ENCODE results near the gene JAML. TPM values are rescaled to one million over a fixed set of nuclear protein-coding genes. Genes with fewer than 3 reads are reported as not detected.

The JAML gene
- total RNA-seq, 1 experiment from 2014 or later: not detected

DNA sequence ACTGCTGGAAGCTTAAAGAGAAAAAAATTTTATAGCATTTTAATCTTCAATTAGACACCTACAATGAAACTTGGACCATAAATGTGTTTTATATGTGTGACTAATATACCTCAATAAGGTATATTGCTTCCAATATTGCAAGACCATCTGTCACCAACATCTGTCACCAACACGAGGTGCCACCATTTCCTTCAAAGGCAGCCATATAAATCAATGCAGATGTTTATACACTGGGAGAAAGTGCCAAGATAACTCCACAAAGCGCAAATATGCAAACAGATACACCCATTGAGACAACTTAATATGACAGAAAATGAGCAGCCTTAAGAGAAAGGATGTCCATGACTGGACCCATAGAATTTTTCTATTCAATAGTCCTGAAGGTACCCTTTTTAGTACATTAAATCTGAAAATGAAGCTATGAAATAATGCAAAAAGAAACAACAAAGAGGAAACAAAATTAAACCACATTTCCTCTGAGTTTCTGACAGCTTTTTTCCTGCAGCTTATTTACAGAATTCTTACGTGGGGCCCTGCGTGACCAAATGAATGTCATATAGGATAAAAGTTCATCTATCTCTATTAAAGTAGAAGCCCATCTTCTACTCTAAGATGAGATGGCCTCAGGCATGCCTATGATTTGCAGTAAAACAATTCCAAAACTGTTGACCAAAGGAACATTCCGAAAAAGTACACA lies 14.8 kb upstream of the JAML start:
- no peak for DNase-seq (ENCODE audit: low read depth)

GRCh38 chr11:118238929-118239328 lies 14.1 kb upstream of the JAML start:
- no peak for DNase-seq (ENCODE audit: low read depth)

GRCh38 chr11:118238421-118238820 lies 13.6 kb upstream of the JAML start:
- DNase-seq (ENCODE audit: low read depth): no peak

GRCh38 chr11:118236170-118236569 lies 11.4 kb upstream of the JAML start:
- DNase-seq (ENCODE audit: low read depth): no peak

DNA sequence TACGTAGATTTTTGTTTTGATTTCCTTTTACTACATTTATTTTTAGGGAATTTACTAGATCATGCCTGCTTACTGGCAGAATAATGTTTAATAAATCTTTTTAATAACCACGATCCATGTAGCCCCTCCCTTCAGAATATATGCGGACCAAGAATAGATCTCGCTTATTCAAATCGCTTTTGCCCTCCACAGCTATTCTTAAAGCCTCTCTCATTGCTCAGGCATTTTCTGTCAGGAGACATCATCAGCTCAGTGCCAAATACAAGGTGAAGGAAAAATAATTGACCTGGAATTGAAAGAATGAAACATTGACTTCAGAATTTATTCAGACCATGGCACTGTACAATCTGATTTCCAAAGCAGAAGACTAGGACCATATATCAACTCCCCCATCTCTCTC lies 10.0 kb upstream of the JAML start:
- no peak for DNase-seq (ENCODE audit: low read depth)

GRCh38 chr11:118233850-118234249 lies 9.0 kb upstream of the JAML start:
- DNase-seq (ENCODE audit: low read depth): no peak

DNA sequence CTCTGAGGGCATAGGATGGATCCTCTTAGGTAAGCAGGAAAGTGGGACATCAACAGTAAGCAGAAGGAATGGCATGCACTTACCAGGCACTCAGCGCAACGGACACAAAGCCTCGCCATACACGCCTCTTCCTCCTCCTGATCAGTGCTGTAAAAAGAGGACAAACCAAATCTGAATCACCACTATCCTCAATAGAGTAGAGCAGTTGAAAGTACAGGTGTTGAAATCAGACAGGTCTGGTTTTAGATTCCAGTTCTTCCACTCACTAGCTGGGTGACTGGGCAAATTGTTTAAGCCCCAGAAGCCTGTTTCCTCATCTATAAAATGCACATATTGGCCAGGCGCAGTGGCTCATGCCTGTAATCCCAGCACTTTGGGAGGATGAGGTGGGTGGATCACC lies 8.6 kb upstream of the JAML start:
- no peak for DNase-seq (ENCODE audit: low read depth)

DNA sequence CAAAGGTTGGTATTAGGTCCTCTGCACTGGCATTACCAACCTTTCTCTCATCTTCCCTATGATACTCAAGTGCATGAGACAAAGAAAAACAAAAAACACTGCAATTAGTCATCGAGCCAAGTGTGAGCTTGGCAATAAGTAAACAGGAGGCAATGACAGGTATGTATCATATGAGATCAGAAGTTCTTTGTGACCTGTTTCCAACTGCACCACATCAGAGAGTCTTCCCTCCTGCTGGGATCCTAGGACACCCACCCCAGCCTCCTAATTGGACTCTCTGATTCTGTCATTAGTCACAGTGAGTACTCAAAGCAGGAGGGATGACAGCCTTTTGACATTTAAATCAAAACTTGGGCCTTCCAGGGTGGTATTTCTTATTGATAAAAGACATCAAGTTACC lies 7.8 kb upstream of the JAML start:
- no peak for DNase-seq (ENCODE audit: low read depth)

GRCh38 chr11:118231461-118231860 lies 6.7 kb upstream of the JAML start:
- no peak for DNase-seq (ENCODE audit: low read depth)

DNA sequence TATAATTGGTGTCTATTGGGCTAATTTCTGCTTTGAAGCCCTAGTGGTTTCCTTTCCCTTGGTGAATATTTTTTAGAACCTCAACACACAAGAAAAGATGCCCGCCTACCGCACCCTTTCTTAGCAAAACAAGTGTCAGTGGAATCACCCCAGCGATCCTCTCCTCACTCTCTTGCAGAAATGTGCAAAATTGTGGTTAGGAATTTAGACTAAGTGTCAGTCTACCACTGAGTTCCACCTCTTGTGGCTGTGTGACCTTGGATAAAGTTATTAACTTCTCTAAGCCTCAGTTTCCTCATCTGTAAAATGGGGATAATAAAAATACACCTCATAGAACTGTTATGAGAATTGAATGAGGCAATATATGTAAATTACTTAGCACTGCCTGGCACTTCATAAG lies 5.3 kb upstream of the JAML start:
- DNase-seq (ENCODE audit: low read depth): no peak

DNA sequence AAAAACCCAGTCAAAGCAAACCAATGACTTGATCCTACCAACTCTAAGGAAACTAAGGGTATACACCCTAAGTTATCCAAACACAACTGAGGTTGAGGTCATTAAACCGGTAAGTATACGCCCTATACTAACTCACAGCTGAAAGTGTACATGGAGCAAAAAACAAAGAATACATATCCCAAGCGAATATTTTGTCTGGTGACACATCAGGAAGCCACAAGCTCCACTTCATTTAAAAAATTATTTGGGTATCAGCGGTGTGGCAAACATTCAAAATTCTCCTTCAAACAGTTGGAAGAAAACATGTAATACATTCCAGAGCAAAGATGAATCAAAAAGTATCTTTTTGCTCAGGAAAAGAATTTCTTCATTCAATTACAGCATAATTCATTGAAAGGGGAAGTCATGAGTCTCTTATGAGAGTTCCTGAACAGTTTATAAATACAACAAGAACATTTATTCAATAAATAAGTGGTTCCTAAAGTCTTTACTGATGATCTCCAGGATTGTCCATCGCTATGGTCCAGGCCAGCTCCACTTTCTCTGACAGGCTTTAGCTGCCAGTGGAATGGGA lies 4.5 kb upstream of the JAML start:
- no peak for DNase-seq (ENCODE audit: low read depth)

GRCh38 chr11:118227865-118228785 lies 3.3 kb upstream of the JAML start:
- no peak for DNase-seq (ENCODE audit: low read depth)

GRCh38 chr11:118226781-118227180 lies 2.0 kb upstream of the JAML start:
- DNase-seq (ENCODE audit: low read depth): no peak

- DNase-seq (ENCODE audit: low read depth): peak; percentile 49
These were observed 1.5 kb upstream of the JAML start for GRCh38 chr11:118226296-118226695.

DNA sequence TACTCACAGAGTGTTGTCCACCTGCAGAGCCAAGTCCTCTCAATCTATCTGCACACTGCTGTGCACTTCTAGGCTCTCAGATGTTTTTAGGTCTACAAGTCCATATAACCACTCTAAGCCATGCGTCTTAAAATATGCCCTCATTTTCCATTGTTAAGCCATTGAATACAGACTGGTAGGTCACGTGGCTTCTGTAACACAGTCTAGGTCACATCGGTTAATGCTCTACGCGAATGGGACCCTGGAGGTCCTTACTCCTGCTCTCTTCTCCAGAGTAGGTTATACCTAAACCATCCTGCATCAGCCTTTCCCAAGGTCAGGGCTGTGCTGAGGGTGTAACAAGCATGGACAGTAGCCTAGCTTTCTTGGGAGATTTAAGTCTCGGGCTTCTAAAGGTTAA lies 819 bp downstream of the JAML start:
- DNase-seq (ENCODE audit: low read depth): no peak

- DNase-seq (ENCODE audit: low read depth): no peak
These were observed 1.2 kb downstream of the JAML start for GRCh38 chr11:118223570-118223969.

- DNase-seq (ENCODE audit: low read depth): no peak
These were observed 2.4 kb downstream of the JAML start for GRCh38 chr11:118222437-118222836.

DNA sequence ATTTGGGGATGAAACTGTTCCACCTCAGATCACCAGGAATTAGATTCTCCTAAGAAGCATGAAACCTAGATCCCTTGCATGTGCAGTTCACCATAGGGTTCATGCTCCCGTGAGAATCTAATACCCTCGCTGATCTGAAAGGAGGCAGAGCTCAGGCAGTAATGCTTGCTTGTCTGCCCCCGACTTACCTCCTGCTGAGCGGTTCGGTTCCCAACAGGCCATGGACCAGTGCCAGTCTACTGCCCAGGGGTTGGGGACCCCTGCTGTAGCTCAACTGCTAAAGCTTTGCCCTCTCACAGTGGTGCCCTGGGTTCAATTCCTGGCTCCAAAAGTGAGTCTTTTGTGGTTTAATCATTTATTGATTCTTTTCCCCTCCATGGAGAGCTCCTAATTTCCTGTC lies 3.4 kb downstream of the JAML start:
- DNase-seq (ENCODE audit: low read depth): no peak

DNA sequence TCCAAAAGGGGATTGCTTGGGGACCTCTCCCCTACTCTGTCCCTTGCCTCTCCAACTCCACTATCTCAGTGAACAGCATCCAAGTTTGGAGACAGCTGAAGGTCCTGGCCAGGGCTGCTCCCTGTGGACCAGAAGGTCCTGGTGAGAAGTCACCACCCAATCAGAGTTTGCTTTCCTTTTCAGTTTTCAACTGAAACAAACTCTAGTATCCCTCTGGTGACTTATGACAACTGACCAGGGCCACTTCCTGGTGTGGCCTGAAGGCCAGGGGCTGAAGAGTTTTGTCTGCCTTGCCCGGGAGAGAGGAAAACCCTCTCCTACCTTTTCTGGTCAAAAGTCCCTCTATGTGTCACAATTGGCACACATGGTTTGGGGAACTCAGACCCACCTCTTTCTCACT lies 5.1 kb downstream of the JAML start:
- no peak for DNase-seq (ENCODE audit: low read depth)

- no peak for DNase-seq (ENCODE audit: low read depth)
These were observed 5.6 kb downstream of the JAML start for GRCh38 chr11:118219244-118219643.

- no peak for DNase-seq (ENCODE audit: low read depth)
These were observed 7.2 kb downstream of the JAML start for GRCh38 chr11:118217575-118217974.

DNA sequence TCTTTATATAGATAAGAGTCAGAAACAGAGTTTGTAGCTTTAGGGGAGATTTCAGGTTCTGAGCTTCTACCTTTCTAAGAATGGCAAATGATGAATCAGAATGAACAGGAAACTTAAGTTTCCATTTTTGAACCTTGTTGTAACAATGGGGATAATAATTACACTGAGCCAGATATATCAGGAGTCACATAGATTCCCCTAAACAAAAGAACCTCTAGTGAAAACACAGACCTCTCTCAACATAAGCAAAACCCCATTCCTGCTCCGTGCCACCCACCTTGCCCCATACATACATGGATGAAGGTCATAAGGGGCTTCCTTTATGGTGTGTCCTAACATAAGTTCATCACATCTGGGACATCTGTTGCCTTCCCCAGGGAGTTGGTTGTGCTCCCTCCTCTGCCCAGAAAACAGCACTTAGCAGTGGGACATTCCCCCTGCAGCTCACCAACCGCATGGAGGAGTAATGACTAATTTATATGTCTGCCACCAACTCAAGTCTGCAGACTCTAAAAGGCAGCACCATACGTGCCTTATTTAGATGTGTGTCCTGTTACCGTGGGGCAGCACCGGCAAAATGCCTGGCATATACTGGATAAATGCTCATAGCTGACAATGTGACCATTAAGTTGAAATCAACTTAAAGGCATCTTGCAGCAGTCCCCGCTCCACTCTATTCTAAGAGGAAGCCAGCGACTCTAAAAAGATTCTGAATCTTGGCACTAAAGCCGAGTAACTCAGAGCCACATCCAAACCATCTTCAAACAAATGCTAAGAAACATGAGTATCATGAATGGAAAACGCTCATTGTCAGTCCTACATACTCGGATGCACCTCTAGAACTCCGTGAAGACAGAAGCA lies 8.0 kb downstream of the JAML start:
- DNase-seq (ENCODE audit: low read depth): peak; percentile 39
